Epithelial cell of esophagus (primary cell): ENCODE data around the gene HABP2.

Source experiments
- DNase-seq: peaks from one replicate; pipeline ENCODE4 v3.0.0; 2010; ENCODE audit warnings: low read depth
- H3K4me3 ChIP-seq: 2 replicates; pipeline ENCODE4 v1.5.1; 2011; ENCODE audit warnings: mild to moderate bottlenecking, low read length, control low read depth
- CTCF ChIP-seq: IDR thresholded peaks from 2 replicates; pipeline ENCODE4 v1.5.1; 2011; ENCODE audit warnings: low read depth, mild to moderate bottlenecking, low read length, control low read depth, inconsistent platforms; ENCODE audit not compliant: insufficient read depth; ENCODE audit errors: missing control alignments

The HABP2 gene

GRCh38 chr10:113532724-113533123 lies 20.1 kb upstream of the HABP2 start:
- no peak for TF ChIP-seq CTCF
- no peak for DNase-seq
- no peak overlapping the region for H3K4me3 ChIP-seq

GRCh38 chr10:113533801-113534200 lies 19.1 kb upstream of the HABP2 start:
- DNase-seq = no peak
- no peak overlapping the region for H3K4me3 ChIP-seq
- TF ChIP-seq CTCF = no peak

GRCh38 chr10:113534423-113534822 lies 18.4 kb upstream of the HABP2 start:
- DNase-seq = no peak

GRCh38 chr10:113537672-113538071 lies 15.2 kb upstream of the HABP2 start:
- no peak for DNase-seq
- TF ChIP-seq CTCF = no peak
- H3K4me3 ChIP-seq = no peak overlapping the region

More at GRCh38 chr10:113534423-113534822, 18.4 kb upstream of the HABP2 start:
- H3K4me3 ChIP-seq = no peak overlapping the region
- no peak for TF ChIP-seq CTCF

- peak; percentile 27 for DNase-seq
- no peak overlapping the region for H3K4me3 ChIP-seq
- TF ChIP-seq CTCF = no peak
Observed at GRCh38 chr10:113538151-113538550, 14.7 kb upstream of the HABP2 start.

GRCh38 chr10:113539789-113540188 lies 13.1 kb upstream of the HABP2 start:
- no peak overlapping the region for H3K4me3 ChIP-seq
- no peak for TF ChIP-seq CTCF
- peak; percentile 49 for DNase-seq

GRCh38 chr10:113540845-113541548 lies 11.9 kb upstream of the HABP2 start:
- DNase-seq = no peak
- TF ChIP-seq CTCF = no peak

More at GRCh38 chr10:113540845-113541548, 11.9 kb upstream of the HABP2 start:
- H3K4me3 ChIP-seq = no peak overlapping the region
